Stimulated activated CD8-positive, alpha-beta memory T cell treated with anti-CD3 and anti-CD28 coated beads, Interleukin-12 subunit alpha, Interleukin-12 subunit beta, amount 100 ng/mL, for 1 hour (primary cell): ENCODE measurements around the gene CACNA1I.

Experiments
- DNase-seq: peaks from one replicate; pipeline ENCODE4 v3.0.0-alpha.2; 2020; ENCODE audit warnings: low read depth

The CACNA1I gene

GRCh38 chr22:39649500-39650089 is 79.0 kb downstream of the CACNA1I start:
- no peak for DNase-seq

- DNase-seq, result no peak
These were observed 80.8 kb downstream of the CACNA1I start for GRCh38 chr22:39651053-39651996.

GRCh38 chr22:39652990-39653786 is 82.6 kb downstream of the CACNA1I start:
- DNase-seq, result no peak

- DNase-seq, result no peak
These were observed 83.2 kb downstream of the CACNA1I start for GRCh38 chr22:39653787-39654077.

- no peak for DNase-seq
These were observed 83.8 kb downstream of the CACNA1I start for GRCh38 chr22:39654131-39654926.

GRCh38 chr22:39655004-39655579 is 84.5 kb downstream of the CACNA1I start:
- no peak for DNase-seq

- DNase-seq, result no peak
These were observed 85.3 kb downstream of the CACNA1I start for GRCh38 chr22:39655831-39656230.

- DNase-seq, result no peak
These were observed 86.2 kb downstream of the CACNA1I start for GRCh38 chr22:39656495-39657490.

GRCh38 chr22:39658367-39658766 is 87.8 kb downstream of the CACNA1I start:
- DNase-seq, result no peak

GRCh38 chr22:39658806-39659463 is 88.4 kb downstream of the CACNA1I start:
- DNase-seq, result no peak

- DNase-seq, result no peak
These were observed 90.9 kb downstream of the CACNA1I start for GRCh38 chr22:39661501-39661841.

GRCh38 chr22:39661842-39662685 is 91.5 kb downstream of the CACNA1I start:
- DNase-seq, result peak; percentile 68

- DNase-seq, result no peak
These were observed 92.1 kb downstream of the CACNA1I start for GRCh38 chr22:39662686-39663052.

GRCh38 chr22:39663751-39664150 is 93.2 kb downstream of the CACNA1I start:
- no peak for DNase-seq

GRCh38 chr22:39664485-39665200 is 94.1 kb downstream of the CACNA1I start:
- DNase-seq, result no peak

- DNase-seq, result no peak
These were observed 94.7 kb downstream of the CACNA1I start for GRCh38 chr22:39665229-39665628.

GRCh38 chr22:39665661-39666431 is 95.3 kb downstream of the CACNA1I start:
- no peak for DNase-seq

GRCh38 chr22:39666495-39666894 is 95.9 kb downstream of the CACNA1I start:
- no peak for DNase-seq
